Brain microvascular endothelial cell (primary cell): Measurements from ENCODE around the gene GDA.

Source experiments
- DNase-seq: peaks from one replicate; pipeline ENCODE4 v3.0.0-alpha.2; 2020
- H3K27ac ChIP-seq: fragments of 250-450 bp; sonication (Bioruptor Pico); 2 replicates; pipeline ENCODE4 v1.5.1; 2020; ENCODE audit warnings: mild to moderate bottlenecking, moderate library complexity
- H3K27me3 ChIP-seq: fragments of 250-450 bp; sonication (Bioruptor Pico); replicated peaks from 2 replicates; pipeline ENCODE4 v1.5.1; 2020; ENCODE audit warnings: mild to moderate bottlenecking
- H3K36me3 ChIP-seq: fragments of 250-450 bp; sonication (Bioruptor Pico); replicated peaks from 2 replicates; pipeline ENCODE4 v1.5.1; 2020; ENCODE audit warnings: mild to moderate bottlenecking
- H3K4me3 ChIP-seq: 2 replicates; pipeline ENCODE4 v1.5.1; 2011; ENCODE audit warnings: low read depth, mild to moderate bottlenecking, control low read depth, low read length, moderate library complexity
- CTCF ChIP-seq: IDR thresholded peaks from 2 replicates; pipeline ENCODE4 v1.5.1; 2011; ENCODE audit warnings: low read depth, mild to moderate bottlenecking, moderate library complexity, low read length, control low read depth, inconsistent platforms; ENCODE audit errors: missing control alignments
- in situ Hi-C: cut with HindIII; loops from 2 replicates; pipeline ENCODE4 v1.10.0; 2017; ENCODE audit warnings: low sequenced_read_pairs, low pct_ligation_motif_present

Gene GDA

GRCh38 chr9:72133365-72134035 lies 15.7 kb upstream of the GDA start:
- no peak for TF ChIP-seq CTCF
- Histone ChIP-seq H3K36me3 (no peaks in the 10 kb centered on the region), H3K4me3 (no peak overlapping the region), H3K27me3 (no peaks in the 10 kb centered on the region), H3K27ac (no peak overlapping the region)
- in situ Hi-C loops = no loop called here
- DNase-seq = no peak

GRCh38 chr9:72134801-72135200 lies 14.4 kb upstream of the GDA start:
- in situ Hi-C loops = no loop called here
- no peak for TF ChIP-seq CTCF

GRCh38 chr9:72137697-72138365 lies 11.4 kb upstream of the GDA start:
- Histone ChIP-seq H3K27ac (no peak overlapping the region), H3K27me3 (no peaks in the 10 kb centered on the region)
- in situ Hi-C loops = no loop called here

More at GRCh38 chr9:72134801-72135200, 14.4 kb upstream of the GDA start:
- no peaks in the 10 kb centered on the region for H3K27me3 ChIP-seq
- DNase-seq = no peak
- no peak overlapping the region for H3K4me3 ChIP-seq
- no peak overlapping the region for H3K27ac ChIP-seq
- H3K36me3 ChIP-seq = no peaks in the 10 kb centered on the region

GRCh38 chr9:72139226-72139625 lies 10.0 kb upstream of the GDA start:
- no peak for DNase-seq
- in situ Hi-C loops = no loop called here
- Histone ChIP-seq H3K27me3 (no peaks in the 10 kb centered on the region), H3K4me3 (no peak overlapping the region), H3K27ac (no peak overlapping the region), H3K36me3 (no peaks in the 10 kb centered on the region)
- no peak for TF ChIP-seq CTCF

More at GRCh38 chr9:72137697-72138365, 11.4 kb upstream of the GDA start:
- DNase-seq = no peak
- Histone ChIP-seq H3K36me3 (no peaks in the 10 kb centered on the region), H3K4me3 (no peak overlapping the region)
- TF ChIP-seq CTCF = no peak

GRCh38 chr9:72140586-72140985 lies 8.7 kb upstream of the GDA start:
- in situ Hi-C loops = no loop called here
- DNase-seq = no peak
- Histone ChIP-seq H3K36me3 (no peaks in the 10 kb centered on the region), H3K27ac (no peak overlapping the region), H3K4me3 (no peak overlapping the region), H3K27me3 (no peaks in the 10 kb centered on the region)
- no peak for TF ChIP-seq CTCF

GRCh38 chr9:72141484-72141883 lies 7.8 kb upstream of the GDA start:
- Histone ChIP-seq H3K27ac (no peak overlapping the region), H3K27me3 (no peaks in the 10 kb centered on the region), H3K4me3 (no peak overlapping the region), H3K36me3 (no peaks in the 10 kb centered on the region)
- no peak for TF ChIP-seq CTCF
- in situ Hi-C loops = no loop called here
- no peak for DNase-seq
